Measurements from ENCODE around the gene SPINT2.
A peak's percentile ranks its signal among the peaks of the same experiment; 100 is the strongest.

GRCh38 chr19:38265213-38265861 is 964 bp downstream of the SPINT2 start:
- TF ChIP-seq POLR2A (IDR thresholded peaks at IDR 0.05) (peak; percentile 5 to 24), CTCF (IDR thresholded peaks at IDR 0.05) (peak in 3 of 6 experiments; percentile 29 to 39 (median 35))

Data from Peyer's patch (tissue), 4 donors.